Activated CD4-positive, alpha-beta T cell treated with anti-CD3 and anti-CD28 coated beads, Interleukin-2, amount 10 ng/mL, durations not matched to agents 24 days and 14 days (primary cell): ENCODE measurements around the gene PRR20G. TPM values are rescaled to one million over a fixed set of nuclear protein-coding genes. Genes with fewer than 3 reads are reported as not detected.
A peak's percentile ranks its signal among the peaks of the same experiment; 100 is the strongest.

Source experiments
- DNase-seq: peaks from one replicate; pipeline ENCODE4 v3.0.0; 2022
- H3K27ac Mint-ChIP-seq: one replicate; pipeline ENCODE4 v1.8.0; 2022; ENCODE audit warnings: mild to moderate bottlenecking, mixed read lengths
- H3K27me3 Mint-ChIP-seq: one replicate; pipeline ENCODE4 v1.8.0; 2022; ENCODE audit warnings: mixed read lengths
- H3K36me3 Mint-ChIP-seq: one replicate; pipeline ENCODE4 v1.8.0; 2022; ENCODE audit warnings: low read depth, mild to moderate bottlenecking, mixed read lengths
- H3K4me1 Mint-ChIP-seq: one replicate; pipeline ENCODE4 v1.8.0; 2021; ENCODE audit warnings: mixed read lengths
- H3K4me3 Mint-ChIP-seq: one replicate; pipeline ENCODE4 v1.8.0; 2022; ENCODE audit warnings: mild to moderate bottlenecking, moderate library complexity, mixed read lengths
- H3K9me3 Mint-ChIP-seq: one replicate; pipeline ENCODE4 v1.8.0; 2021; ENCODE audit warnings: mixed read lengths
- intact Hi-C: fragments of 100-400 bp; cut with micrococcal nuclease; formaldehyde crosslinking; loops from one replicate; pipeline ENCODE4 v1.15.1; 2023
- total RNA-seq: library from RNA; stranded (reverse); gene quantifications from 2 replicates; pipeline ENCODE4 v1.2.3, GENCODE V29; 2022

Gene PRR20G
- total RNA-seq, result not detected in 2 replicates

DNA sequence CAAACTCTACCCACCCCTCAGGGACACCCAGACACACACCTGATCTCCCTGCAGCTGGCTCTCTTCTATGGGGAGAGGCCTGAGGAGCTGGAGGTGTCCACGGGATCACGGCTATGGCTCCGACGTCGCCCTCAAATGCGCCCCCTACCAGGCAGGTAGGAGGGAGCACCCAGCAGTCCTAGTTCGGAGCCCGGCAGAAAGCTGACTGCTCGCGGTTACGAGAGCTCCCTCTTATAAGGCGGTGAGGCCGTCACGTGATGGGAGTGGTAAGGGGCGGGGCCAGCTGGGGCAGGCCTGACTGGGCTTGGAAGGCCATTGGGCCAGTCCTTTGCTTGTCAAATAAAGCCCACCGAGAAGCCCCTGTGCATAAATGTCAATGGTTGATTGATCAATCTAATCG lies at the start of gene PRR20G:
PRR20G (minus strand) TSS at position 207 of the 400 bp plus-strand sequence. CDS start 681 bp downstream, outside the sequence.
- H3K27me3 Mint-ChIP-seq, result no peaks in the 10 kb centered on the region
- no peaks in the 10 kb centered on the region for H3K36me3 Mint-ChIP-seq
- intact Hi-C loops, result loop anchor here (10.0 kb wide), 1 partner anchor 257 kb away; no protein-coding TSS in a partner anchor
- no peaks in the 10 kb centered on the region for H3K9me3 Mint-ChIP-seq
- DNase-seq, result peak; percentile 66
- no peaks in the 10 kb centered on the region for H3K4me1 Mint-ChIP-seq
- H3K4me3 Mint-ChIP-seq, result no peak within 1 kb of the TSS
- no peak within 1 kb of the TSS for H3K27ac Mint-ChIP-seq

DNA sequence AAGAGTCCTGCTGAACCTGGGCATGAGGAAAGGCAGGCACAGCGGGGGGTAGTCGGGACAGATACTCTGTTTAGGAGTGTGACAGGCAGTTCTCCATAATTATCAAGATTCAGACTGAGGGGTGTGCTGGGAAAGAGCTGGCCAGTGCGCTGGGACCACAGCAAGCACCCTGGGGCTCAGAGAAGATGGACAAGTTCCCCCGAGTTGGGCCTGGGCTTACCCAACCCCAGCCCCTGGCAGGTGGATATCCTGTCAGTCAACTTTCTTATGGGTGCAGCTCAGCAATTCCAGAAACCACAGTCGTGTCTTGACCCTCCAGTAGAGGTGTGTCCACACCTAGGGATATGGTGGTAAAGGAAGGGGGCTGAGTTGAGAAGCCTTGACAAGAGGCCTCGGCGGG lies 49.2 kb upstream of the PRR20G start:
- intact Hi-C loops, result no loop called here
- no peak for DNase-seq
- H3K27ac Mint-ChIP-seq, result no peak overlapping the region
- peaks cover 9% of the 10 kb centered on the region for H3K9me3 Mint-ChIP-seq
- H3K27me3 Mint-ChIP-seq, result peaks cover 9% of the 10 kb centered on the region
- H3K4me1 Mint-ChIP-seq, result no peaks in the 10 kb centered on the region
- H3K36me3 Mint-ChIP-seq, result no peaks in the 10 kb centered on the region
- no peak overlapping the region for H3K4me3 Mint-ChIP-seq

DNA sequence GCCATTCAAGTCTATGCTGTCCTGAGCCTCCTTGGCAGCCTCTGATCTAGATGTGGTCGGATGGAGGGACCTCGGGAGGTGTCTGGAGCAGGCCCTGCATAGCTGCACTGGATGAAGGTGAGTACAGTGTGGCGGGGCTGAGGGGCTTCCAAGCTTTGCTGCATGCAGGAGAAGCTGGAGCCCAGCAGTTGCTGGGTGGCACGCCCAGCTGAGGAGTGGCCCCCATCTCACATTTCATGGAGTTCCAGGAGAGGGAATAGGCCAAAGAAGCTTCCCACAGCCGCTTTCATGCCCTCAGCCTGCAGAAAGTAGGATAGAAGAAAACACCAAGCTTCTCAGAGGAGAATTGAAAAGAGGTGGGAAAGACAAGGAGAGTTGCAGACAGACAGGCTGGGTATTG lies 48.3 kb upstream of the PRR20G start:
- H3K4me3 Mint-ChIP-seq, result no peak overlapping the region
- DNase-seq, result no peak
- no peaks in the 10 kb centered on the region for H3K36me3 Mint-ChIP-seq
- H3K4me1 Mint-ChIP-seq, result no peaks in the 10 kb centered on the region
- peaks cover 9% of the 10 kb centered on the region for H3K27me3 Mint-ChIP-seq
- H3K27ac Mint-ChIP-seq, result no peak overlapping the region
- intact Hi-C loops, result no loop called here
- H3K9me3 Mint-ChIP-seq, result peaks cover 9% of the 10 kb centered on the region

DNA sequence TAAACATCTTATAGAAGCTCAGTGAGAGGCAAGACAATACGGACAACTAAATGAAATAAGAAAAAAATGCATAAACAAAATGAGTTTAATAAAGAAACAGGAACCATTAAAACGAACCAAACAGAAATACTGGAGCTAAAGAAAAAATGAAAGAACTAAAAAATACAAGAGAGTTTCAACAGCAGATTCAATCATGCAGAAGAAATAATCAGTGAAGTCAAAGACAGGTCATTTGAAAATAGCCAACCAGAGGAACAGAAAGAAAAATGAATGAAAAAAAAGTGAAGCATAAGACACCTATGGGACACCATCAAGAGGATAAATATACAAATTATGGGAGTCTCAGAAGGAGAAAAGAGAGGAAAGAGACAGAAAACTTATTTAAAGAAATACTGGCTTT lies 42.5 kb upstream of the PRR20G start:
- H3K27me3 Mint-ChIP-seq, result no peaks in the 10 kb centered on the region
- H3K4me3 Mint-ChIP-seq, result no peak overlapping the region
- peaks cover 5% of the 10 kb centered on the region for H3K9me3 Mint-ChIP-seq
- no peaks in the 10 kb centered on the region for H3K4me1 Mint-ChIP-seq
- no peak for DNase-seq
- intact Hi-C loops, result no loop called here
- no peak overlapping the region for H3K27ac Mint-ChIP-seq
- H3K36me3 Mint-ChIP-seq, result no peaks in the 10 kb centered on the region

DNA sequence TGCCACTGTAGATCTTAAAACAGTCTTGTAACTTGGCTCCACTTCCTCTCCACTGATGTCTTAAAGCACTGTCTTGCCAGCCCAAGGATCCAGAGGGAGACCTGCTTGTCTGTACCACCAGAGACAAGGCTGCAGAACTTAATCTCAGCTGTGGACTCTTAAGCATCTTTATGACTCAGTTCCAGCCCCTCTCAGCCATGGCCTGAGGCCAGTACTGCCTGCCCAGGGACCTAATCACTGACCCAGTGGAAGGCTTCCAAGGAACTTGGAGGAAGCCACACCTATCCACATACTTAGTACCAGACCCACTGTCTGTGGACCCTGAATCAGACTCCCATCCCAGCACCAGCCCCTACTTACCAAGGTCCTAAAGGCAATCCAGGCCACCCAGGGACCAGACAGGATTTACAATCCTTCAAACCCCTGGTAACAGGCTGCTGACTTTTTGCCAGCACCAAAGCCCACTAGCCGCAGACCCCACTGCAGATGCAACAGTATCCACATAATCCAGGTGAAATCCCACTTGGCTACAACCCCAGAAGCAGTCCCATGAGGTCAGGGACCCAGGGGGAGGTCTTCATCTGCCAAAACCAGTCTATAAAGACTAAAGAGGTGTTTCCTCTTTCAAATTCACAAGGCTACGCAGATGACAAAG lies 41.9 kb upstream of the PRR20G start:
- no peak overlapping the region for H3K4me3 Mint-ChIP-seq
- intact Hi-C loops, result no loop called here
- no peaks in the 10 kb centered on the region for H3K27me3 Mint-ChIP-seq
- H3K4me1 Mint-ChIP-seq, result no peaks in the 10 kb centered on the region
- H3K27ac Mint-ChIP-seq, result no peak overlapping the region
- H3K36me3 Mint-ChIP-seq, result no peaks in the 10 kb centered on the region
- H3K9me3 Mint-ChIP-seq, result peaks cover 5% of the 10 kb centered on the region
- DNase-seq, result no peak

DNA sequence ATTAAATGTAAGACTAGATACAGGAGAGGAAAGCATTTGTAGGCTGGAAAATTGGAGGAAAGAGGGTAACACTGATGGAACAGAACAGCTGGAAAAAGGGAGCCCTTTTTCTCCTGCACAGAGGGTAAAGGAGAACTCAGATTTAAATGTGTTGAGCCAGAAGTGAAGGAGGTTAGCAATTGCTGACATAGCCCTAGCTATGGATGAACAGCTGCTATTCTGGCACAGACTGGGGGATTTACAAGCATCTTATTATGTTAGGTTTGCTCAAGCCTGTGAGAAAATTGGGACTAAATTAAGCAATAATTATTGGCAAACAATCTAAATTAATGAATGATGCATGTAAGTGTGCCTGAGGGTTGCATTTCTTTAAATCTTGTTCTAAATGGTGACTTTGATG lies 40.6 kb upstream of the PRR20G start:
- H3K27me3 Mint-ChIP-seq, result no peaks in the 10 kb centered on the region
- H3K36me3 Mint-ChIP-seq, result no peaks in the 10 kb centered on the region
- H3K4me3 Mint-ChIP-seq, result no peak overlapping the region
- H3K9me3 Mint-ChIP-seq, result peaks cover 5% of the 10 kb centered on the region
- DNase-seq, result peak; percentile 13
- no peaks in the 10 kb centered on the region for H3K4me1 Mint-ChIP-seq
- intact Hi-C loops, result no loop called here
- no peak overlapping the region for H3K27ac Mint-ChIP-seq

DNA sequence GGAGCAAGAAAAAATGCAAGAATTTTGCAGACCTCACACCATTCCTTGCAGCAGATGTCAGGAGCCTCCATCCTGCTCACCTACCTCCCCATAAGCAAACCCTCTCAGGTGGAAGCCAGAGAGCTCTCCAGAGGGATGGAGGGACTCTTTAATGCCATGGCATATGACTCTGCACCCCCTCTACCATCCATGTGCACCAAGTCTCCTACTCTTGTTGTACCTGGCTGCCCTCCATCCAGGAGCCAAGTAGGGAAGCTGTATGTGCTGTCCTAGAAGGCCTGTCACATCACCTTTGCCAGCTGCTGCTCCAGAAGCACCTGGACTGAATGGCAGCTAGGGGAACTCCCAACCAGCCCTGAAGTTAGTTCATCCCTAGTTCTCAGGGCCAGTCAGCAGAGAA lies 38.5 kb upstream of the PRR20G start:
- Mint-ChIP-seq H3K4me3 (no peak overlapping the region), H3K9me3 (peaks cover 5% of the 10 kb centered on the region), H3K4me1 (no peaks in the 10 kb centered on the region), H3K27me3 (no peaks in the 10 kb centered on the region), H3K36me3 (no peaks in the 10 kb centered on the region), H3K27ac (no peak overlapping the region)
- DNase-seq, result no peak
- intact Hi-C loops, result no loop called here

DNA sequence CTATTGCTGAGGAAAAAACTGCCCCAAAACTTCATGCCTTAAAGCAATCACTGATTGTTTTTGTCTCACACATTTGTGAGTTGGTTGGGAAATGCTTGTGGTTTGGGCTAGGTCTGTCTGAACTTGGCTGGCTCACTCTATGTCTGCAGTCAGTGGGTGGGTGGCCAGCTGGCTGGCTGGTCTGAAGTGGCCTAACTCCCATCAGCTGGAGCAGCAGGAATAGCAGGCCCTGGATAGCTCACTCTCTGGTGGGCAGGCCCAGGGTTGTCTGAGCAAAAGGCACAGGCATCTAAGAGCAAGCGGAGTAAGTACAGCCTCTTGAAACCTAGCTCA lies 37.7 kb upstream of the PRR20G start:
- Mint-ChIP-seq H3K4me1 (no peaks in the 10 kb centered on the region), H3K27me3 (no peaks in the 10 kb centered on the region), H3K4me3 (no peak overlapping the region), H3K27ac (no peak overlapping the region), H3K9me3 (peaks cover 8% of the 10 kb centered on the region), H3K36me3 (no peaks in the 10 kb centered on the region)
- intact Hi-C loops, result no loop called here
- DNase-seq, result peak; percentile 27

DNA sequence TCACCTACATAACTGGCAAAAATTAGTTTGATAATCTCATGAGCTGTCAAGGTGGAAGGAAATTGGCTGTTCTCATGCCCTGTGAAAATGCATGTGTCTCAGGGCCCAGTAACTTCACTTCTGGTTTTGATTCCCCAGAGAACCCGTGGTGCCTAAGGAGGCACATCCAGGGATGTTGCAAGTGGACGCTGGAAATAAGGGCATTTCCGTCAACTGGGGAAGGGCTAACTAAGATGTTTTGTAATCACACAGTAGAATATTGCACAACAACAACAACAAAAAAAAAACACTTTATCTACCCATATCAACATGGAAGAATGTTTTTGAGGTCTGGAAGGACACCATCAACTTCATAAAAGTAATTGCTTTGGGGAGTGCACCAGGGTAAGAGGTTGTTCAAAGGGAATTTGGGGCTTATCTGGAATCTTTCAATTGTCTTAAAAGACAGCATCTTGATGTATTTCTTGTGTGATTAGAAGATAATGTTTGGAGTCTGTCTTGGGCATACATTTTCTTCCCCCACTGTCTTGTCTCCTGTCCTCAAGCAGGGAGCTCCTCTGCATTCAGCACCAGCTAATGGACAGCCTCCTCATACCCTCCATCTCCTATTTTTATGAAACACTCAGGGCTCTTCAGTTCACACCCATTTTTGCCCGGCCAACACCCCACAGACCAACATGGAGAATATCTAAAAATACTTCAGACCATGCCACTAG lies 37.2 kb upstream of the PRR20G start:
- Mint-ChIP-seq H3K4me3 (no peak overlapping the region), H3K9me3 (peaks cover 4% of the 10 kb centered on the region), H3K4me1 (no peaks in the 10 kb centered on the region)

DNA sequence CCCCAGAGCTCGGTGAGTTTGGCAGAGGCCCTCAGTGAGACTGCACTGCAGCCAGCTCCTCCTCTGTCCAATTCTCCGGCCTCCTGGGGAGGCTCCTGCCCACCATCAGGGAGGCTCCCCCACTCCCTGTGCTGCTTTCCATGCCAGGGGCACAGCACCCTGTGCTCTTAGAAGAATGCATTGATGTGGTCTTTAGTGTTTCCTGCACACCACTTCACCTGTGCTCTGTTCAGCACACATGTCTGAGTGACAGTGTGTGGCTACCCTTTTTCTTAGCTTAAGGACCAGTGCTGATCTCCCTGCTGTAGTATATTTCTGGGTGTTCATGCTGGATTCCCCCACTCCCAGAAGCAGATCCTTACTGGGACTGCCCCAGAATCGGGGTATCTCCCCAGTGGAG lies 36.2 kb upstream of the PRR20G start:
- H3K9me3 Mint-ChIP-seq, result peaks cover 4% of the 10 kb centered on the region
- no peaks in the 10 kb centered on the region for H3K4me1 Mint-ChIP-seq
- H3K36me3 Mint-ChIP-seq, result no peaks in the 10 kb centered on the region
- H3K27me3 Mint-ChIP-seq, result no peaks in the 10 kb centered on the region
- intact Hi-C loops, result no loop called here
- no peak overlapping the region for H3K27ac Mint-ChIP-seq
- H3K4me3 Mint-ChIP-seq, result no peak overlapping the region
- DNase-seq, result peak; percentile 16

More for the DNA sequence above, 37.2 kb upstream of the PRR20G start:
- no peaks in the 10 kb centered on the region for H3K27me3 Mint-ChIP-seq
- no peaks in the 10 kb centered on the region for H3K36me3 Mint-ChIP-seq
- intact Hi-C loops, result no loop called here
- peak; percentile 23 for DNase-seq
- H3K27ac Mint-ChIP-seq, result no peak overlapping the region

DNA sequence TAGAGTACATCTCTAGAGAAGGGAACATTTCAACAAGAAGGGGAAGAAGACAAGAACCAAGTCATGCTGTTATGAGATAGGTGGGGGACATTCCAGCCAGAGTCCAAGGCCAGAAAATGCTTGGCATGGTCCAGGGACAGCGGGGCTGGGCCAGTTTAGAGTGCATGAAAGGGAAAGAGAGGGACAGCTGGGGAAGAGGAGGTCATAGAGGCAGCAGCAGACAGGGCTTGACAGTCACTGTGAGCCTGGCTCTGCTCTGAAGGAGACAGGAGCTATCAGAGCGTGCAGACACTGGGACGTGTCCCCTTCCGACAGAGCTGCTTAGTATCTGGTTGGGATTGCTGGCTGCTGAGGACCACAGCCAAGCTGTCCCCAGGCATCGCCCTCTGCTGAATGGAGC lies 35.7 kb upstream of the PRR20G start:
- no peak overlapping the region for H3K27ac Mint-ChIP-seq
- H3K27me3 Mint-ChIP-seq, result no peaks in the 10 kb centered on the region
- no peaks in the 10 kb centered on the region for H3K36me3 Mint-ChIP-seq
- intact Hi-C loops, result no loop called here
- no peaks in the 10 kb centered on the region for H3K4me1 Mint-ChIP-seq
- H3K4me3 Mint-ChIP-seq, result no peak overlapping the region
- DNase-seq, result no peak
- H3K9me3 Mint-ChIP-seq, result peaks cover 4% of the 10 kb centered on the region

DNA sequence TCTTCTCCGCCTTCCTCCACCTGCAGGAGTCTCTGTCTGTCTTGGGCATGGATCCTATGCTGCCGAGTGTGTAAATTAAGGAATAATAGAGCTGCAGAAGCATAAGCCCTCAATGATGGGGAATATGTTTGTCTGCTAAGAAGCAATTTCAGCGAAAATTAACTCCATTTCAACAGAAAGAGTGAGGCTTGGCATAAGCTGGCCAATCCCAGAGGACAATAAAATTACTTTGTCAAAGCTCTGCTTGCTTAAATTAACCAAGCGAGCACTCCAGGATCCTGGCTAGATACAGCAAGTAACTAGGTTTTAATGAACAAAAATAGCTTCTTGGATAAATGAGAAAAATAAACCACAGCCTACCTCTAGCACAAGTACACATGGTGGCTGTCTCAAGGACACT lies 33.5 kb upstream of the PRR20G start:
- H3K36me3 Mint-ChIP-seq, result no peaks in the 10 kb centered on the region
- no peak overlapping the region for H3K4me3 Mint-ChIP-seq
- intact Hi-C loops, result no loop called here
- no peaks in the 10 kb centered on the region for H3K27me3 Mint-ChIP-seq
- peaks cover 4% of the 10 kb centered on the region for H3K9me3 Mint-ChIP-seq
- no peak for DNase-seq
- H3K4me1 Mint-ChIP-seq, result no peaks in the 10 kb centered on the region
- no peak overlapping the region for H3K27ac Mint-ChIP-seq

DNA sequence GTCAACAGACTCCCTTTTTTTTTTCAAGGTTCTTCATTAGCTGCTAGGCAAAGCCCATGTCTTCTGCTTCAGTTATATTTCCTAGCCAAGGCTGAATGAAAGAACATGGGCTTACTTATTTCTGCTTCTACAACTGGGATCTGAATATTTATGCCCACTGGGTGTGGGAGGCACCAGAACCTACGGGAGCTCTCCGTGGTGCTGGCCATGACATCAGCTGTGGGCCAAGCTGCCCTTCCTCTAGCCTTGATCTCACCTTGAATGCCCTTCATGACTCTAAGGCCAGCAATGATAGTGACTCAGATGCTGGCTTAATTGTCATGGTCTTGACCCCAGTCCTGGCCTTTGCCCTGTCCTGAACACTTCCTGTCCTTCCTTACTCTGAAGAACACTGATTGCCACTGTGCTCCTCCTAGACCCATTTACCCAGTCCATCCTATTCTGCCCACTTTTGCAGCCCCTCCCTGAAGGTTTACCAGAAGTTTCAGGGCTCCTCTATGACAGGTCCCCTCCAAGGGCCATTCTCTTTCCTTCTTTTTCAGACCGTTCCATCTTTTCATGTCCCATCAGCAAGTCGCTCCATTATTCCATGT lies 32.8 kb upstream of the PRR20G start:
- Mint-ChIP-seq H3K9me3 (peaks cover 4% of the 10 kb centered on the region), H3K27ac (no peak overlapping the region)

DNA sequence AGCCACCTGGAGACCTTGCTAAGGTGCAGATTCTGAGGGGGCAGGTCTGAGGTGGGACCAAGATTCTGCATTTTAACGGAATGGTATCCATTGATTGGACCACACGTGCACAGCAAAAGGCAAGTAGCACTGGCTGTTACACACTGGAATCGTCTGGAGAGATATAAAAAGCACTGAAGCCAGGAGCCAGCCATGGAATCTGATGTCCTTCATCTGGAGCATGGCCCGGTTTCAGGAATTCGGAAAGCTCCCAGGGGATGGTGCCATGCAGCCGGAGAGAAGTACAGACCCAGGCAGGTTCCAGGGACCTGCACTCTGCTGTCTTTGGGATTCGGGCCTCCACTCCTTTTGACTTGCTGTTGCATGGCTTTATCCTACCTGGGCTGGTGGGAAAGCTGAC lies 28.8 kb upstream of the PRR20G start:
- H3K36me3 Mint-ChIP-seq, result no peaks in the 10 kb centered on the region
- peaks cover 4% of the 10 kb centered on the region for H3K9me3 Mint-ChIP-seq
- H3K27ac Mint-ChIP-seq, result no peak overlapping the region
- H3K4me3 Mint-ChIP-seq, result no peak overlapping the region
- H3K4me1 Mint-ChIP-seq, result no peaks in the 10 kb centered on the region
- H3K27me3 Mint-ChIP-seq, result peaks cover 6% of the 10 kb centered on the region
- DNase-seq, result peak; percentile 30
- intact Hi-C loops, result no loop called here

More for the DNA sequence above, 32.8 kb upstream of the PRR20G start:
- DNase-seq, result peak; percentile 53
- no peaks in the 10 kb centered on the region for H3K36me3 Mint-ChIP-seq
- intact Hi-C loops, result no loop called here
- H3K27me3 Mint-ChIP-seq, result no peaks in the 10 kb centered on the region
- no peak overlapping the region for H3K4me3 Mint-ChIP-seq
- H3K4me1 Mint-ChIP-seq, result no peaks in the 10 kb centered on the region
